HUES64 (cell line): ENCODE results near the gene LRTM2.

ENCODE experiments used
- H3K27ac ChIP-seq: 2 replicates; pipeline ENCODE4 v1.7.0; 2013; ENCODE audit warnings: low read depth, low read length, inconsistent platforms
- H3K27me3 ChIP-seq: 2 replicates; pipeline ENCODE4 v1.6.1; 2013; ENCODE audit warnings: mild to moderate bottlenecking, low read length; ENCODE audit not compliant: insufficient read depth
- H3K36me3 ChIP-seq: 2 replicates; pipeline ENCODE4 v1.6.1; 2013; ENCODE audit warnings: mild to moderate bottlenecking, low read length; ENCODE audit not compliant: insufficient read depth
- H3K4me1 ChIP-seq: 2 replicates; pipeline ENCODE4 v1.6.1; 2013; ENCODE audit warnings: mild to moderate bottlenecking, low read length, moderate library complexity; ENCODE audit not compliant: insufficient read depth
- H3K4me3 ChIP-seq: 2 replicates; pipeline ENCODE4 v1.5.1; 2013; ENCODE audit warnings: mild to moderate bottlenecking, low read length, moderate library complexity
- H3K9ac ChIP-seq: 2 replicates; pipeline ENCODE4 v1.6.1; 2013; ENCODE audit warnings: mild to moderate bottlenecking, low read depth, low read length
- H3K9me3 ChIP-seq: 2 replicates; pipeline ENCODE4 v1.6.1; 2013; ENCODE audit warnings: low read depth, low read length; ENCODE audit not compliant: insufficient read depth
- WGBS: fragments of 150-250, 120-280 bp; methylation state at CpG from one replicate; pipeline ENCODE4 v1.1.7; 2013; ENCODE audit warnings: missing lambda C conversion rate; 5-methylcytosine and 5-hydroxymethylcytosine counted together

The LRTM2 gene

GRCh38 chr12:1847411-1847810, 27.0 kb downstream of the LRTM2 start:
- no peak overlapping the region for H3K27ac ChIP-seq
- H3K9ac ChIP-seq = no peak overlapping the region
- no peak overlapping the region for H3K4me3 ChIP-seq
- no peaks in the 10 kb centered on the region for H3K27me3 ChIP-seq
- no peaks in the 10 kb centered on the region for H3K36me3 ChIP-seq
- WGBS = 68% methylated on average over 3 of the region's 4 CpGs
- H3K4me1 ChIP-seq = peaks cover 14% of the 10 kb centered on the region
- no peaks in the 10 kb centered on the region for H3K9me3 ChIP-seq

- peaks cover 14% of the 10 kb centered on the region for H3K4me1 ChIP-seq
- no peaks in the 10 kb centered on the region for H3K9me3 ChIP-seq
- H3K4me3 ChIP-seq = no peak overlapping the region
- 85% methylated on average over 9 of the region's 10 CpGs for WGBS
- no peaks in the 10 kb centered on the region for H3K36me3 ChIP-seq
- no peak overlapping the region for H3K27ac ChIP-seq
- H3K27me3 ChIP-seq = no peaks in the 10 kb centered on the region
- no peak overlapping the region for H3K9ac ChIP-seq
Measured at GRCh38 chr12:1848146-1848545, 27.8 kb downstream of the LRTM2 start.

GRCh38 chr12:1848745-1849144, 28.4 kb downstream of the LRTM2 start:
- Histone ChIP-seq H3K27me3 (no peaks in the 10 kb centered on the region), H3K4me3 (no peak overlapping the region), H3K4me1 (peaks cover 13% of the 10 kb centered on the region), H3K36me3 (no peaks in the 10 kb centered on the region), H3K9me3 (no peaks in the 10 kb centered on the region), H3K9ac (no peak overlapping the region), H3K27ac (no peak overlapping the region)
- WGBS = 84% methylated on average over 6 of the region's 6 CpGs

- Histone ChIP-seq H3K27ac (no peak overlapping the region), H3K27me3 (no peaks in the 10 kb centered on the region), H3K9ac (no peak overlapping the region), H3K9me3 (peaks cover 22% of the 10 kb centered on the region), H3K36me3 (no peaks in the 10 kb centered on the region), H3K4me3 (no peak overlapping the region), H3K4me1 (no peaks in the 10 kb centered on the region)
- WGBS = 89% methylated on average over 5 of the region's 7 CpGs
Measured at GRCh38 chr12:1851151-1851701, 30.9 kb downstream of the LRTM2 start.

GRCh38 chr12:1852076-1852475, 31.7 kb downstream of the LRTM2 start:
- Histone ChIP-seq H3K27me3 (no peaks in the 10 kb centered on the region), H3K9me3 (peaks cover 25% of the 10 kb centered on the region), H3K4me1 (no peaks in the 10 kb centered on the region), H3K4me3 (no peak overlapping the region), H3K9ac (no peak overlapping the region), H3K27ac (no peak overlapping the region), H3K36me3 (no peaks in the 10 kb centered on the region)
- WGBS = no CpG with 5 or more reads among the region's 1 CpG

GRCh38 chr12:1853716-1854115, 33.4 kb downstream of the LRTM2 start:
- H3K27me3 ChIP-seq = no peaks in the 10 kb centered on the region
- 93% methylated on average over 8 of the region's 8 CpGs for WGBS
- H3K4me1 ChIP-seq = no peaks in the 10 kb centered on the region

DNA sequence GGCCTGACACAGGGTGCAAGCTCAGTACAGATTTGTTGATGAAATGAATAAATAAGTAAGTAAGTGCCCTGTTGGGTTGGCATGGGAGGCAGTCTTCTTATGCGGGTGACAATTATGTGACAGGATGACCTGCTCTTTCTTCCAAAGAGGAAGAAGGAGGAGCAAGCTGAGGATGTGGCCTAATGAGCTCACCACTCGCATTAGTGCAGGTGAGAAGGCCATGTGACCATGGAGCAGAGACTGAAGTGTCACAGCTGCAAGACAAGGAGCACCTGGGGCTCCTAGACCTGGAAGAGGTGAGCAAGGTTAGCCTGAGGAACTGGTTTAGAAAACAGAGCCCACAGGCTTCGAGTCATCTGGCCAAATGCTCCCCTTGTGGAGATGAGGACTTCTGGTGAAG, 34.9 kb downstream of the LRTM2 start:
- Histone ChIP-seq H3K4me3 (no peak overlapping the region), H3K9me3 (peaks cover 25% of the 10 kb centered on the region), H3K9ac (no peak overlapping the region), H3K27ac (no peak overlapping the region), H3K27me3 (no peaks in the 10 kb centered on the region), H3K36me3 (no peaks in the 10 kb centered on the region), H3K4me1 (no peaks in the 10 kb centered on the region)
- 86% methylated on average over 3 of the region's 3 CpGs for WGBS

More at GRCh38 chr12:1853716-1854115, 33.4 kb downstream of the LRTM2 start:
- no peak overlapping the region for H3K4me3 ChIP-seq
- H3K27ac ChIP-seq = no peak overlapping the region
- H3K9me3 ChIP-seq = peaks cover 25% of the 10 kb centered on the region
- no peaks in the 10 kb centered on the region for H3K36me3 ChIP-seq
- H3K9ac ChIP-seq = no peak overlapping the region

- H3K4me3 ChIP-seq = no peak overlapping the region
- no peaks in the 10 kb centered on the region for H3K36me3 ChIP-seq
- no peaks in the 10 kb centered on the region for H3K27me3 ChIP-seq
- H3K9me3 ChIP-seq = peaks cover 25% of the 10 kb centered on the region
- no peaks in the 10 kb centered on the region for H3K4me1 ChIP-seq
- WGBS = 69% methylated on average over 2 of the region's 2 CpGs
- no peak overlapping the region for H3K27ac ChIP-seq
- H3K9ac ChIP-seq = no peak overlapping the region
Measured at GRCh38 chr12:1857086-1857485, 36.7 kb downstream of the LRTM2 start.

- Histone ChIP-seq H3K27ac (no peak overlapping the region), H3K36me3 (no peaks in the 10 kb centered on the region), H3K27me3 (no peaks in the 10 kb centered on the region), H3K4me3 (no peak overlapping the region), H3K9me3 (peaks cover 25% of the 10 kb centered on the region), H3K4me1 (no peaks in the 10 kb centered on the region), H3K9ac (no peak overlapping the region)
- WGBS = 92% methylated on average over 7 of the region's 7 CpGs
Measured at GRCh38 chr12:1857821-1858220, 37.5 kb downstream of the LRTM2 start.

DNA sequence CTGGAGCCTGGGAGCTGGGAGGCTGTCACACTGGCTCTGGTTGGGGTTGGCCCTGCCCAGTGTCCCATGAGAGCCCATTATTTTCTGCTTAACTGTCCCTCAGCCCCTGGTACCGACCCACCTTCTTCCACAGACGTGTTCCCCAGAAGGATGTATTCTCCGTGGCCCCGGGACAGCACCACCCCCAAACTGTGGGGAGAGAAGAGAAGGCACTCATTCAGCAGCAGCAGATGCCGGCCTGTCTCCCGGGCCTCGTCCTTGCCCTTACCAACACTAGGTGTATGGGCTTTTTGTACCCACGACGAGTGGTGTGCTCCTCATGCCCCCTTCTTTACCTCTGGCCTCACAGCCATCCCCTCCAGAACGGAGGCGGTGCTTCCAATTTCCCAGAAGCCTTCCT, 38.1 kb downstream of the LRTM2 start:
- no peak overlapping the region for H3K4me3 ChIP-seq
- H3K27me3 ChIP-seq = no peaks in the 10 kb centered on the region
- peaks cover 25% of the 10 kb centered on the region for H3K9me3 ChIP-seq
- no peak overlapping the region for H3K9ac ChIP-seq
- H3K27ac ChIP-seq = no peak overlapping the region
- WGBS = 92% methylated on average over 11 of the region's 11 CpGs
- H3K36me3 ChIP-seq = no peaks in the 10 kb centered on the region
- H3K4me1 ChIP-seq = no peaks in the 10 kb centered on the region

GRCh38 chr12:1859643-1860042, 39.3 kb downstream of the LRTM2 start:
- WGBS = 84% methylated on average over 7 of the region's 7 CpGs
- H3K9me3 ChIP-seq = peaks cover 19% of the 10 kb centered on the region
- H3K27ac ChIP-seq = no peak overlapping the region

DNA sequence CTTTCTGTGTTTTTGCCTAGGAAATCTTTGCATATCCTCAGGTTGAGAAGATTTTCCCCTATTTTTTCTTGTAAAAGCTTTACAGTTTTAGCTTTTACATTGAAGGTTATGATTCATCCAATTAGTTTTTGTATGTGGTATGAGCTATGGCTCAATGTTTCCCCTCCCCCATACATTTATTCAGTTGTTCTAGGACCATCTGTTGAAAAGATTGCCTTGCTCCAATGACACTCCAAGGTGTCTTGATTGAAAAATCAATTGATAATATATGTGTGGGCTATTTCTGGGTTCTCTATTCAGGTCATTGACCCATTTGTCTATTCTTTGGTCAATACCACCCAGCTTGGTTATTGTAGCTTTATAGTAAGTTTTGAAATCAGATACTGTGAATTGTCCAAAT, 42.6 kb downstream of the LRTM2 start:
- H3K9me3 ChIP-seq = no peaks in the 10 kb centered on the region
- no peaks in the 10 kb centered on the region for H3K4me1 ChIP-seq
- no peaks in the 10 kb centered on the region for H3K27me3 ChIP-seq
- H3K4me3 ChIP-seq = no peak overlapping the region
- no peak overlapping the region for H3K9ac ChIP-seq
- no peaks in the 10 kb centered on the region for H3K36me3 ChIP-seq
- H3K27ac ChIP-seq = no peak overlapping the region

More at GRCh38 chr12:1859643-1860042, 39.3 kb downstream of the LRTM2 start:
- Histone ChIP-seq H3K36me3 (no peaks in the 10 kb centered on the region), H3K9ac (no peak overlapping the region), H3K4me3 (no peak overlapping the region), H3K27me3 (no peaks in the 10 kb centered on the region), H3K4me1 (no peaks in the 10 kb centered on the region)
